Immature natural killer cell (primary cell): Measurements from ENCODE around the gene SUPT6H. TPM values are rescaled to one million over a fixed set of nuclear protein-coding genes. Genes with fewer than 3 reads are reported as not detected.
"Not testable (repeated sequence)": the region's sequence is repeated elsewhere in the genome, so short reads cannot be mapped to it uniquely, and the experiment has no call there.

Experiments used
- DNase-seq, 3 donors: peaks; one replicate each; pipeline ENCODE4 v3.0.0; 2022; ENCODE audit warnings: mixed read lengths in 1 of 3
- H3K27ac Mint-ChIP-seq, 6 donors: one replicate each; pipeline ENCODE4 v1.8.0; 2020; ENCODE audit warnings: mixed read lengths in 6 of 6, mild to moderate bottlenecking in 5 of 6, inconsistent platforms in 4 of 6, moderate library complexity in 3 of 6
- H3K27me3 Mint-ChIP-seq, 3 donors: one replicate each; pipeline ENCODE4 v1.8.0; 2020 to 2021; ENCODE audit warnings: low read depth in 3 of 3, mild to moderate bottlenecking in 3 of 3, mixed read lengths in 3 of 3, moderate library complexity in 3 of 3, inconsistent platforms in 1 of 3
- H3K36me3 Mint-ChIP-seq, 3 donors: one replicate each; pipeline ENCODE4 v1.8.0; 2020; ENCODE audit warnings: mixed read lengths in 3 of 3, inconsistent platforms in 2 of 3, mild to moderate bottlenecking in 2 of 3
- H3K4me1 Mint-ChIP-seq, 2 donors: one replicate each; pipeline ENCODE4 v1.8.0; 2020; ENCODE audit warnings: inconsistent platforms in 2 of 2, mild to moderate bottlenecking in 2 of 2, mixed read lengths in 2 of 2, moderate library complexity in 1 of 2
- H3K4me3 Mint-ChIP-seq, 5 donors: one replicate each; pipeline ENCODE4 v1.8.0; 2020; ENCODE audit warnings: mild to moderate bottlenecking in 5 of 5, mixed read lengths in 5 of 5, inconsistent platforms in 3 of 5, moderate library complexity in 3 of 5
- H3K9me3 Mint-ChIP-seq, 6 donors: one replicate each; pipeline ENCODE4 v1.8.0; 2020; ENCODE audit warnings: mild to moderate bottlenecking in 6 of 6, mixed read lengths in 6 of 6, inconsistent platforms in 4 of 6, moderate library complexity in 3 of 6
- polyA plus RNA-seq, 3 donors: library from polyadenylated mRNA; unstranded; fragments of 300-500 nt; fragmentation: Illumina TruSeq; gene quantifications; one replicate each; pipeline ENCODE4 v1.2.3, GENCODE V29; 2021

Gene SUPT6H
- polyA plus RNA-seq, 3 donors from 2014 or later: 5.2 to 18.3 (median 7.4) TPM

- peak overlapping the region in 1 of 5 donors; percentile 99 for H3K4me3 Mint-ChIP-seq
- not testable (repeated sequence) for H3K9me3 Mint-ChIP-seq, DNase-seq, H3K36me3 Mint-ChIP-seq
- H3K27me3 Mint-ChIP-seq: peaks cover 8 to 18% (median 8%) of the 10 kb centered on the region in 3 donors
- H3K27ac Mint-ChIP-seq: peak overlapping the region in 1 of 6 donors; percentile 100
- H3K4me1 Mint-ChIP-seq: peaks cover 52 to 66% of the 10 kb centered on the region in 2 donors
Observed at GRCh38 chr17:28659497-28659881, 2.5 kb upstream of the SUPT6H start.

GRCh38 chr17:28662527-28662829, 473 bp downstream of the SUPT6H start:
- Mint-ChIP-seq H3K4me3 (peak overlapping the region; percentile 97 to 100 (median 100)), H3K4me1 (peaks cover 60 to 74% of the 10 kb centered on the region in 2 donors), H3K27me3 (peaks cover 8 to 18% (median 9%) of the 10 kb centered on the region in 3 donors), H3K36me3 (peaks cover 0 to 8% (median 8%) of the 10 kb centered on the region in 3 donors), H3K9me3 (no peaks in the 10 kb centered on the region), H3K27ac (peak overlapping the region; percentile 99 to 100 (median 100))
- DNase-seq: no peak

GRCh38 chr17:28663723-28664122, 1.7 kb downstream of the SUPT6H start:
- Mint-ChIP-seq H3K9me3 (no peaks in the 10 kb centered on the region), H3K4me1 (peaks cover 63 to 80% of the 10 kb centered on the region in 2 donors), H3K27me3 (peaks cover 8 to 18% (median 9%) of the 10 kb centered on the region in 3 donors), H3K36me3 (peaks cover 0 to 8% (median 4%) of the 10 kb centered on the region in 3 donors), H3K27ac (peak overlapping the region; percentile 99 to 100 (median 100)), H3K4me3 (peak overlapping the region; percentile 97 to 100 (median 100))
- DNase-seq: no peak

GRCh38 chr17:28665994-28666393, 4.0 kb downstream of the SUPT6H start:
- Mint-ChIP-seq H3K36me3 (peaks cover 0 to 6% (median 0%) of the 10 kb centered on the region in 3 donors), H3K9me3 (no peaks in the 10 kb centered on the region), H3K27me3 (peaks cover 8 to 18% (median 9%) of the 10 kb centered on the region in 3 donors), H3K27ac (peak overlapping the region in 5 of 6 donors; percentile 14 to 83 (median 38)), H3K4me1 (peaks cover 50 to 69% of the 10 kb centered on the region in 2 donors), H3K4me3 (peak overlapping the region in 2 of 5 donors; percentile 8 to 12)
- DNase-seq: no peak

- H3K4me1 Mint-ChIP-seq: peaks cover 34 to 54% of the 10 kb centered on the region in 2 donors
- no peak overlapping the region for H3K4me3 Mint-ChIP-seq
Observed at GRCh38 chr17:28667870-28668269, 5.9 kb downstream of the SUPT6H start.

GRCh38 chr17:28669918-28670317, 7.9 kb downstream of the SUPT6H start:
- peaks cover 0 to 1% (median 0%) of the 10 kb centered on the region in 3 donors for H3K27me3 Mint-ChIP-seq

More at GRCh38 chr17:28667870-28668269, 5.9 kb downstream of the SUPT6H start:
- H3K27me3 Mint-ChIP-seq: peaks cover 0 to 10% (median 1%) of the 10 kb centered on the region in 3 donors
- H3K9me3 Mint-ChIP-seq: no peaks in the 10 kb centered on the region
- peak overlapping the region in 2 of 6 donors; percentile 49 to 74 for H3K27ac Mint-ChIP-seq
- peaks cover 0 to 17% (median 4%) of the 10 kb centered on the region in 3 donors for H3K36me3 Mint-ChIP-seq
- DNase-seq: no peak

GRCh38 chr17:28675490-28675889, 13.5 kb downstream of the SUPT6H start:
- Mint-ChIP-seq H3K4me3 (no peak overlapping the region), H3K36me3 (peaks cover 14 to 66% (median 37%) of the 10 kb centered on the region in 3 donors), H3K27ac (no peak overlapping the region), H3K4me1 (peaks cover 0 to 6% of the 10 kb centered on the region in 2 donors), H3K27me3 (no peaks in the 10 kb centered on the region), H3K9me3 (no peaks in the 10 kb centered on the region)
- DNase-seq: no peak

More at GRCh38 chr17:28669918-28670317, 7.9 kb downstream of the SUPT6H start:
- Mint-ChIP-seq H3K9me3 (no peaks in the 10 kb centered on the region), H3K36me3 (peaks cover 13 to 38% (median 21%) of the 10 kb centered on the region in 3 donors), H3K27ac (no peak overlapping the region), H3K4me1 (peaks cover 15 to 33% of the 10 kb centered on the region in 2 donors), H3K4me3 (no peak overlapping the region)
- DNase-seq: no peak

- peaks cover 0 to 4% of the 10 kb centered on the region in 2 donors for H3K4me1 Mint-ChIP-seq
Observed at GRCh38 chr17:28675980-28676379, 14.0 kb downstream of the SUPT6H start.

GRCh38 chr17:28682655-28683054, 20.6 kb downstream of the SUPT6H start:
- no peak for DNase-seq
- Mint-ChIP-seq H3K4me1 (no peaks in the 10 kb centered on the region), H3K27me3 (no peaks in the 10 kb centered on the region), H3K27ac (no peak overlapping the region), H3K36me3 (peaks cover 19 to 59% (median 30%) of the 10 kb centered on the region in 3 donors), H3K9me3 (no peaks in the 10 kb centered on the region), H3K4me3 (no peak overlapping the region)

More at GRCh38 chr17:28675980-28676379, 14.0 kb downstream of the SUPT6H start:
- H3K27me3 Mint-ChIP-seq: no peaks in the 10 kb centered on the region
- peak overlapping the region in 2 of 6 donors; percentile 26 to 35 for H3K27ac Mint-ChIP-seq
- peaks cover 14 to 66% (median 37%) of the 10 kb centered on the region in 3 donors for H3K36me3 Mint-ChIP-seq
- no peaks in the 10 kb centered on the region for H3K9me3 Mint-ChIP-seq
- DNase-seq: no peak
- no peak overlapping the region for H3K4me3 Mint-ChIP-seq

GRCh38 chr17:28684963-28685362, 23.0 kb downstream of the SUPT6H start:
- no peak overlapping the region for H3K27ac Mint-ChIP-seq
- H3K27me3 Mint-ChIP-seq: no peaks in the 10 kb centered on the region
- peaks cover 36 to 69% (median 41%) of the 10 kb centered on the region in 3 donors for H3K36me3 Mint-ChIP-seq
- no peak for DNase-seq
- no peaks in the 10 kb centered on the region for H3K4me1 Mint-ChIP-seq
- no peaks in the 10 kb centered on the region for H3K9me3 Mint-ChIP-seq
- no peak overlapping the region for H3K4me3 Mint-ChIP-seq

- no peaks in the 10 kb centered on the region for H3K9me3 Mint-ChIP-seq
- H3K27ac Mint-ChIP-seq: peak overlapping the region in 1 of 6 donors; percentile 64
- no peaks in the 10 kb centered on the region for H3K27me3 Mint-ChIP-seq
- no peak overlapping the region for H3K4me3 Mint-ChIP-seq
- DNase-seq: no peak
- peaks cover 39 to 73% (median 44%) of the 10 kb centered on the region in 3 donors for H3K36me3 Mint-ChIP-seq
- no peaks in the 10 kb centered on the region for H3K4me1 Mint-ChIP-seq
Observed at GRCh38 chr17:28685366-28685765, 23.4 kb downstream of the SUPT6H start.

- no peaks in the 10 kb centered on the region for H3K27me3 Mint-ChIP-seq
- DNase-seq: no peak
- H3K36me3 Mint-ChIP-seq: peaks cover 39 to 73% (median 44%) of the 10 kb centered on the region in 3 donors
- no peaks in the 10 kb centered on the region for H3K4me1 Mint-ChIP-seq
- H3K9me3 Mint-ChIP-seq: no peaks in the 10 kb centered on the region
- H3K27ac Mint-ChIP-seq: peak overlapping the region in 1 of 6 donors; percentile 24
- no peak overlapping the region for H3K4me3 Mint-ChIP-seq
Observed at GRCh38 chr17:28686296-28686695, 24.3 kb downstream of the SUPT6H start.

GRCh38 chr17:28688481-28688880, 26.5 kb downstream of the SUPT6H start:
- DNase-seq: no peak
- Mint-ChIP-seq H3K36me3 (peaks cover 38 to 60% (median 40%) of the 10 kb centered on the region in 3 donors), H3K9me3 (no peaks in the 10 kb centered on the region), H3K4me3 (no peak overlapping the region), H3K27me3 (no peaks in the 10 kb centered on the region), H3K4me1 (no peaks in the 10 kb centered on the region), H3K27ac (peak overlapping the region in 1 of 6 donors; percentile 13)

GRCh38 chr17:28689011-28689410, 27.0 kb downstream of the SUPT6H start:
- Mint-ChIP-seq H3K4me3 (no peak overlapping the region), H3K27me3 (no peaks in the 10 kb centered on the region), H3K9me3 (no peaks in the 10 kb centered on the region), H3K4me1 (no peaks in the 10 kb centered on the region), H3K36me3 (peaks cover 40 to 62% (median 42%) of the 10 kb centered on the region in 3 donors), H3K27ac (no peak overlapping the region)
- no peak for DNase-seq

GRCh38 chr17:28693869-28694268, 31.9 kb downstream of the SUPT6H start:
- peaks cover 0 to 3% (median 1%) of the 10 kb centered on the region in 3 donors for H3K27me3 Mint-ChIP-seq
- no peak overlapping the region for H3K4me3 Mint-ChIP-seq
- H3K4me1 Mint-ChIP-seq: no peaks in the 10 kb centered on the region
- no peak overlapping the region for H3K27ac Mint-ChIP-seq
- H3K36me3 Mint-ChIP-seq: peaks cover 21 to 62% (median 39%) of the 10 kb centered on the region in 3 donors
- DNase-seq: no peak
- H3K9me3 Mint-ChIP-seq: no peaks in the 10 kb centered on the region
